ENCODE measurements around the gene COX18.

- TF ChIP-seq EZH2phosphoT487 (conservative IDR thresholded peaks at IDR 0.05; ENCODE audit: low read length), result no peak
- TF ChIP-seq, protein P1, sequence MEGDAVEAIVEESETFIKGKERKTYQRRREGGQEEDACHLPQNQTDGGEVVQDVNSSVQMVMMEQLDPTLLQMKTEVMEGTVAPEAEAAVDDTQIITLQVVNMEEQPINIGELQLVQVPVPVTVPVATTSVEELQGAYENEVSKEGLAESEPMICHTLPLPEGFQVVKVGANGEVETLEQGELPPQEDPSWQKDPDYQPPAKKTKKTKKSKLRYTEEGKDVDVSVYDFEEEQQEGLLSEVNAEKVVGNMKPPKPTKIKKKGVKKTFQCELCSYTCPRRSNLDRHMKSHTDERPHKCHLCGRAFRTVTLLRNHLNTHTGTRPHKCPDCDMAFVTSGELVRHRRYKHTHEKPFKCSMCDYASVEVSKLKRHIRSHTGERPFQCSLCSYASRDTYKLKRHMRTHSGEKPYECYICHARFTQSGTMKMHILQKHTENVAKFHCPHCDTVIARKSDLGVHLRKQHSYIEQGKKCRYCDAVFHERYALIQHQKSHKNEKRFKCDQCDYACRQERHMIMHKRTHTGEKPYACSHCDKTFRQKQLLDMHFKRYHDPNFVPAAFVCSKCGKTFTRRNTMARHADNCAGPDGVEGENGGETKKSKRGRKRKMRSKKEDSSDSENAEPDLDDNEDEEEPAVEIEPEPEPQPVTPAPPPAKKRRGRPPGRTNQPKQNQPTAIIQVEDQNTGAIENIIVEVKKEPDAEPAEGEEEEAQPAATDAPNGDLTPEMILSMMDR (IDR thresholded peaks at IDR 0.05; ENCODE audit: insufficient read depth, low read length, poor library complexity, severe bottlenecking), result no peak
These were observed 34.4 kb upstream of the COX18 start for GRCh38 chr4:73103799-73104503.
